PFSK-1 (cell line): ENCODE measurements around the gene PRKCE.

Source experiments
- POLR2AphosphoS5 ChIP-seq: IDR thresholded peaks from 2 replicates; pipeline ENCODE4 v1.6.1; 2012; ENCODE audit warnings: low read depth, mild to moderate bottlenecking, control low read depth, low read length, moderate library complexity
- TAF1 ChIP-seq: IDR thresholded peaks from 2 replicates; pipeline ENCODE4 v1.6.1; 2012; ENCODE audit warnings: low read length, control low read depth, borderline replicate concordance; ENCODE audit not compliant: insufficient read depth

GRCh38 chr2:46171411-46171953 is 520.0 kb downstream of the PRKCE start:
- TF ChIP-seq POLR2AphosphoS5 (no peak), TAF1 (no peak)
